ENCODE data around the gene ANO4. TPM values are rescaled to one million over a fixed set of nuclear protein-coding genes. Genes with fewer than 3 reads are reported as not detected.
"Not testable (repeated sequence)": the region's sequence is repeated elsewhere in the genome, so short reads cannot be mapped to it uniquely, and the experiment has no call there.

ANO4 gene
- total and polyA plus RNA-seq, 8 donors = 0.37 TPM; not detected in 7

DNA sequence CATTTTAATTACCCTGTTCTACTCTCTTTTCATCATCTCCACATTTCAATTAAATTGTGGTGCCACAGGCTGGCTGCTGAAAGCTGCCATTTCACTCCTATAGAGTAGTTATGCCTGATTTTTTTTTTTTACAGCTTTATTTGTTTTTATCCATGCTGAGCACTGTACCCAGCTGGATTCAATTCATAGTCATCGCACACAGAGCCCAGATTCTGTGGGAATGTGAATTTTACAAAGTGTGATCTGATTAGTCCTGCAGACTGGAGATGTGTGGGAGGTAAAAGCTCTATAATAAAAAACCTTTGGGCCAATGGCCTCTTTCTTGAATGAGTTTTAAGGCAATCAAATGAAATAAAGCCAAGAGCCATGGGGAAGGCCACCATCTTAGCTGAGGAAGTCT, 190.2 kb downstream of the ANO4 start:
- intact Hi-C loops (cut with DNase I; ENCODE audit: low total_unique reads) = no loop called here
- Histone ChIP-seq H3K36me3 (no peaks in the 10 kb centered on the region), H3K9me3 (no peaks in the 10 kb centered on the region), H3K4me3 (no peak overlapping the region), H3K27ac (no peak overlapping the region), H3K4me1 (peaks cover 0 to 7% (median 0%) of the 10 kb centered on the region in 4 donors), H3K27me3 (no peaks in the 10 kb centered on the region)
- 81 to 93% (median 93%) methylated on average over 1 of the region's 1 CpG for WGBS, 5 donors
- TF ChIP-seq POLR2AphosphoS5 (IDR thresholded peaks at IDR 0.05) (no peak), POLR2A (IDR thresholded peaks at IDR 0.05) (no peak), EP300 (IDR thresholded peaks at IDR 0.05) (no peak)
- TF ChIP-seq, protein P1, sequence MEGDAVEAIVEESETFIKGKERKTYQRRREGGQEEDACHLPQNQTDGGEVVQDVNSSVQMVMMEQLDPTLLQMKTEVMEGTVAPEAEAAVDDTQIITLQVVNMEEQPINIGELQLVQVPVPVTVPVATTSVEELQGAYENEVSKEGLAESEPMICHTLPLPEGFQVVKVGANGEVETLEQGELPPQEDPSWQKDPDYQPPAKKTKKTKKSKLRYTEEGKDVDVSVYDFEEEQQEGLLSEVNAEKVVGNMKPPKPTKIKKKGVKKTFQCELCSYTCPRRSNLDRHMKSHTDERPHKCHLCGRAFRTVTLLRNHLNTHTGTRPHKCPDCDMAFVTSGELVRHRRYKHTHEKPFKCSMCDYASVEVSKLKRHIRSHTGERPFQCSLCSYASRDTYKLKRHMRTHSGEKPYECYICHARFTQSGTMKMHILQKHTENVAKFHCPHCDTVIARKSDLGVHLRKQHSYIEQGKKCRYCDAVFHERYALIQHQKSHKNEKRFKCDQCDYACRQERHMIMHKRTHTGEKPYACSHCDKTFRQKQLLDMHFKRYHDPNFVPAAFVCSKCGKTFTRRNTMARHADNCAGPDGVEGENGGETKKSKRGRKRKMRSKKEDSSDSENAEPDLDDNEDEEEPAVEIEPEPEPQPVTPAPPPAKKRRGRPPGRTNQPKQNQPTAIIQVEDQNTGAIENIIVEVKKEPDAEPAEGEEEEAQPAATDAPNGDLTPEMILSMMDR (IDR thresholded peaks at IDR 0.05) = no peak
- DNase-seq = no peak

DNA sequence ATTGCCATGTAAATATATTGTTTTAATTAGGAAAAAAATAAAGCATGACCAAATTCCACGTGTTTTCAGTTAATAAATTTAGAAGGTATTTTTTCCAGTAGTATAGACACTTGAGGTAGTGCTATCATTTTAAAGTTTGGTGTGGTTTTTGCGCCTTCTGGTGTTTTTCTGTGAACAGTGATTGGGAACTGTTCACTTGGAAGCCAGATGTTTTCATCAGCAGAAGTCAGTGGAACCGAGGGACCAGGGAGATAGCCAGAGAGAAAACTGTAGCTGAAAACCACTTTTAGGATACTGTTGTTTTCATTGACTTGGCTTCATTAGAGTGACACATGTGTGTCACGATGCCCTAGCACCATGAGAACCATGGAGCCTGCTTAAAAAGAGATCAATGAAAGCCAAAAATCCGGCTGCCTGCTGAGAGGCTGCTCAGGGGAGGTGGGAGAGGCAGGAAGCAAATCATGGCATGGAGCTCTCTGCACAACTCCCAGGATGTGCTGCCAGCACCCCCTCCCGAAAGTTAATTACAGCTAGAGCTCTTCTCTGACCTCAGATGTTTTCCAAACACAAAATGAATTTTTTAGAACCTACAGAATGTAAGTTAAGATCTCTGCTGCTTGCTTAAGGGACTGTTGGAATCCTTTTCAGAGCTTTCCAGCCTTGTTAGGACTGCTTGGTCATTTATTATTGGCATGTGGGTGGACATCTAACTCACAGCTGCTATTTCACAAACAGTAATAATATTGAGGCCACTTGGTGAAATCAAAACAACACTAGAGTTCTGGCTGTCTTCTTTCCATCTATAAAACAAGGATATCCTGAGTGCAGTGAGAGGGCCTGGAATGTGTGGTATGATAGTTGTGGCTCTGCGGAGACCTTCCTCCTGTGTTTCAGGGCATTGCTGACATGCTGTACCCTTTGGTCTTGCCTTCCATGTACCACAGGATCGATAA, 192.3 kb downstream of the ANO4 start:
- WGBS, 5 donors = 37 to 50% (median 45%) methylated on average over 8 of the region's 8 CpGs
- H3K9me3 ChIP-seq = no peaks in the 10 kb centered on the region
- peaks cover 0 to 7% (median 0%) of the 10 kb centered on the region in 4 donors for H3K4me1 ChIP-seq
- no peaks in the 10 kb centered on the region for H3K27me3 ChIP-seq
- no peak overlapping the region for H3K4me3 ChIP-seq
- TF ChIP-seq EP300 (IDR thresholded peaks at IDR 0.05) = no peak
- TF ChIP-seq POLR2AphosphoS5 (IDR thresholded peaks at IDR 0.05) = no peak
- H3K36me3 ChIP-seq = no peaks in the 10 kb centered on the region
- DNase-seq = peak in 1 of 2 donors; percentile 21
- intact Hi-C loops (cut with DNase I; ENCODE audit: low total_unique reads) = no loop called here
- H3K27ac ChIP-seq = peak overlapping the region in 1 of 5 donors; percentile 13

DNA sequence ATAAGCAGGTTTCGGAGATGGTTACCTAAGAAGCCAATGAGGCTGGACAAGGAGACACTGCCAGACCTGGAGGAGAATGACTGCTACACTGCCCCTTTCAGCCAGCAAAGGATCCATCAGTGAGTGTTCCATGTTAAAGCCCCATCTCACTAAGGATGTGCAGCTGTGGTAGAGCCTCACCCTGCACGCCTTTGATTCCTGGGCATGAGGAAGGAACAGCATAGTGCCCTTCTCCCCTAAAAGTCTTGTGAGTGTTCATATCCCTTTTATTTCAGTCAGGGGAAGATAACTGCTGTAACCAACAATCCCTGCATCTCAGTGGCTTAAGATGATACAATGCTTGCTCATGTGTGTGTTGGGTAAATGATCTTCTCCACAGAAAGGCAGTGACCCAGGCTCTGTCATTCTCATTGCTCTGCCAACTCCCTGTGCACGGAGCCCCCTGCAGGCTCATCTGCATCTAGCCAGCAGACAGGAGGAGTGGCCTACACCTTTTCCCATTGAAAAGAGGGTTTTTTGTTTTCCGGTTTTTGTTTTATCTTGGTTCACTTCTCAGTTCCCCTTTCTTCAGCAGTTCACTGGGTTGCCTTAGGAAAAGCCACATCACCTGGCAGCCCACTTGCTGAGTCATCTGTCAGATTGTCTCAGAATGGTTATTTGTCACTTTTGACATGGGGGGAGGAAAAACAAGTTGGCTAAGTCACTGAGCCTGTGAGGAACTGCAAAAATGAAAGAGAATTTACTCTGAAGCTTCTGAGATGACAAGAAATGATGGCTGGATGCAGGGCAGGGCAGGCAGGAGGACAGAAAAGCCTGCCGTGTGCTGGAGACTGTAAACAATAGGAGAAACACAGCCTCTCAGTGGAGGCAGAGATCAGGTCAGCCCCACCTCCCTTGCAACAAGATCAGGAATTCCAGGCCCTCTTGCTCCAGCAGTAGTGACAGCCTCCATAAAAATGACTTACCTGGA, 193.3 kb downstream of the ANO4 start:
- no peaks in the 10 kb centered on the region for H3K27me3 ChIP-seq
- H3K4me1 ChIP-seq = peaks cover 0 to 7% (median 0%) of the 10 kb centered on the region in 4 donors
- H3K9me3 ChIP-seq = no peaks in the 10 kb centered on the region
- TF ChIP-seq EP300 (IDR thresholded peaks at IDR 0.05) = no peak
- TF ChIP-seq, protein P1 (IDR thresholded peaks at IDR 0.05) = no peak
- TF ChIP-seq POLR2AphosphoS5 (IDR thresholded peaks at IDR 0.05) = no peak
- no peak for TF ChIP-seq POLR2A (IDR thresholded peaks at IDR 0.05)
- H3K36me3 ChIP-seq = no peaks in the 10 kb centered on the region
- peak in 1 of 2 donors; percentile 28 for DNase-seq
- H3K4me3 ChIP-seq = no peak overlapping the region
- 21 to 35% (median 28%) methylated on average over 5 of the region's 5 CpGs for WGBS, 5 donors
- intact Hi-C loops (cut with DNase I; ENCODE audit: low total_unique reads) = no loop called here
- H3K27ac ChIP-seq = peak overlapping the region in 1 of 5 donors; percentile 13

DNA sequence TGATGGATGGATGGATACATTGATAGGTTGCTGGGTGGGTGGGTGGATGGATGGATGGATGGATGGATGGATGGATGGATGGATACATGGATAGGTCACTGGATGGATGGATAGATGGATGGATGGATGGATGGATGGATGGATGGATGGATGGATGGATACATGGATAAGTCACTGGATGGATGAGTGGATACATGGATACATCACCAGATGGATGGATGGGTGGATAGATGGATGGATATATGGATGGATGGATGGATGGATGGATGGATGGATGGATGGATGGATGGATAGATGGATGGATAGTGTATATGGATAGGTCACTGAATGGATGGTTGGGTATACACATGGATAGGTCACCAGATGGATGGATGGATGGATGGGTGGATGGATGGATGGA, 194.9 kb downstream of the ANO4 start:
- H3K27me3 ChIP-seq; H3K9me3 ChIP-seq; H3K4me1 ChIP-seq; H3K4me3 ChIP-seq; H3K27ac ChIP-seq; DNase-seq; H3K36me3 ChIP-seq; intact Hi-C loops (cut with DNase I; ENCODE audit: low total_unique reads): not testable (repeated sequence)

DNA sequence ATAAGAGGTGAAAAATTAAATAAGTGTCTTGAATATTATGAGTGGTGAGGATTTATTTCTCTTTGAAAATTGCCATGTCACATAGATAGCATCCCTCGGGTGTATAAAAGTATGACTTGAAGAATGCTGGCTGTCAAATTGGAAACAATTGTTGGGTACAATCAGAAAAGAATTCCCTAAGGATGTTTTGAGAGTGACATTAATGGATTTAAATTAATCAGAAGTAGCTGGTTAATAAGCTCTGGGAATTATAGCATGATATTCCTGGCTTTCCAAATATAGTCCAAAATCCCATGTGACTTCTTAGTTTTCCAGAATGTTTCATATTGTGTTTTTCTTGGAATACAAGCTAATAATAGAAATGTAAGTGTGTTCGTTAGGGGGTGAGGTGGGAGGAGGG, 196.5 kb downstream of the ANO4 start:
- no peaks in the 10 kb centered on the region for H3K9me3 ChIP-seq
- 56 to 81% (median 68%) methylated on average over 2 of the region's 2 CpGs for WGBS, 5 donors
- no peak for DNase-seq
- H3K4me3 ChIP-seq = no peak overlapping the region
- TF ChIP-seq POLR2A (IDR thresholded peaks at IDR 0.05) = no peak
- TF ChIP-seq, protein P1 (IDR thresholded peaks at IDR 0.05) = no peak
- TF ChIP-seq POLR2AphosphoS5 (IDR thresholded peaks at IDR 0.05) = no peak
- TF ChIP-seq EP300 (IDR thresholded peaks at IDR 0.05) = no peak
- no peaks in the 10 kb centered on the region for H3K36me3 ChIP-seq
- H3K4me1 ChIP-seq = peaks cover 0 to 7% (median 0%) of the 10 kb centered on the region in 4 donors
- intact Hi-C loops (cut with DNase I; ENCODE audit: low total_unique reads) = no loop called here
- no peak overlapping the region for H3K27ac ChIP-seq
- H3K27me3 ChIP-seq = no peaks in the 10 kb centered on the region

Data from stomach (tissue), 9 donors.